Upper lobe of left lung (tissue), 6 donors: ENCODE results near the gene FDX2. TPM values are rescaled to one million over a fixed set of nuclear protein-coding genes. Genes with fewer than 3 reads are reported as not detected.

Source experiments
- ATAC-seq, 2 donors: fragments of 200-7000 bp; cut with Tn5 transposase; one replicate each; pipeline ENCODE4 v1.9.1; 2022; ENCODE audit warnings: mild to moderate bottlenecking in 2 of 2, moderate library complexity in 2 of 2; ENCODE audit not compliant: low FRiP score in 2 of 2
- DNase-seq, 2 donors: peaks; one replicate each; pipeline ENCODE4 v3.0.0-alpha.2; 2019 to 2020
- H3K27ac ChIP-seq, 4 donors: fragments of 200-600 bp; sonication (generic); one replicate each; pipeline ENCODE4 v1.5.1; 2016 to 2019
- H3K27me3 ChIP-seq, 4 donors: fragments of 200-600 bp; sonication (generic); one replicate each; pipeline ENCODE4 v1.5.1; 2017 to 2019
- H3K36me3 ChIP-seq, 4 donors: fragments of 200-600 bp; sonication (generic); one replicate each; pipeline ENCODE4 v1.5.1; 2016 to 2019
- H3K4me1 ChIP-seq, 4 donors: fragments of 200-600 bp; sonication (generic); one replicate each; pipeline ENCODE4 v1.5.1; 2018 to 2019
- H3K4me3 ChIP-seq, 4 donors: fragments of 200-600 bp; sonication (generic); one replicate each; pipeline ENCODE4 v1.5.1; 2017 to 2019; ENCODE audit warnings: mild to moderate bottlenecking in 2 of 4, moderate library complexity in 1 of 4
- H3K9me3 ChIP-seq, 4 donors: fragments of 200-600 bp; sonication (generic); one replicate each; pipeline ENCODE4 v1.5.1; 2018 to 2019
- CTCF ChIP-seq, 6 experiments: fragments of 450-650 bp in 4 of 6; fragments of 200-600 bp in 2 of 6; sonication (generic) in 2 of 6; IDR thresholded peaks; one replicate each; pipeline ENCODE4 v1.5.1; 2016 to 2019; ENCODE audit warnings: antibody characterized with exemption in 6 of 6
- EP300 ChIP-seq, 4 donors: sonication (generic); formaldehyde crosslinking; IDR thresholded peaks; one replicate each; pipeline ENCODE4 v1.5.1; 2017; ENCODE audit warnings: antibody characterized with exemption in 4 of 4, control low read depth in 2 of 4
- POLR2A ChIP-seq, 4 donors: fragments of 450-650 bp; IDR thresholded peaks; one replicate each; pipeline ENCODE4 v1.5.1; 2016 to 2017; ENCODE audit warnings: antibody characterized with exemption in 4 of 4, mild to moderate bottlenecking in 2 of 4
- POLR2AphosphoS5 ChIP-seq, 2 donors: sonication (generic); formaldehyde crosslinking; IDR thresholded peaks; one replicate each; pipeline ENCODE4 v1.5.1; 2017; ENCODE audit warnings: antibody characterized with exemption in 2 of 2
- WGBS, 2 donors: methylation state at CpG; one replicate each; pipeline ENCODE4 v1.1.5; 2017 to 2018; 5-methylcytosine and 5-hydroxymethylcytosine counted together
- total RNA-seq, 6 donors: library from RNA; depleted of rRNA in 4 of 6; stranded (reverse); fragments of >200 nt in 4 of 6; gene quantifications; one replicate each; pipeline versions ENCODE4 v1.1.0 to v1.2.1, GENCODE V29; 2016 to 2021
- donor health status: DM: no; HTN: no; CAD: no; lungs with moderate emphysema.
- donor health status: DM: no; HTN: yes; CAD: no; lungs with severe emphysema.

Gene FDX2
- total RNA-seq, 6 donors from 2014 or later = 16.6 to 27.5 (median 26.0) TPM

- Histone ChIP-seq H3K4me3 (no peak overlapping the region), H3K27ac (no peak overlapping the region), H3K4me1 (peaks cover 9 to 20% (median 16%) of the 10 kb centered on the region in 4 donors), H3K27me3 (no peaks in the 10 kb centered on the region), H3K36me3 (peaks cover 21 to 62% (median 53%) of the 10 kb centered on the region in 4 donors), H3K9me3 (no peaks in the 10 kb centered on the region)
- WGBS, 2 donors = 83 to 88% methylated on average over 18 to 19 of the region's 29 CpGs
- TF ChIP-seq POLR2AphosphoS5 (IDR thresholded peaks at IDR 0.05) (no peak), POLR2A (IDR thresholded peaks at IDR 0.05) (no peak), CTCF (IDR thresholded peaks at IDR 0.05) (no peak), EP300 (IDR thresholded peaks at IDR 0.05) (no peak)
- ATAC-seq = no peak
- DNase-seq = peak in 1 of 2 donors; percentile 73
Measured at GRCh38 chr19:10317045-10317856, 1.4 kb upstream of the FDX2 start.

GRCh38 chr19:10316229-10317044 is 622 bp upstream of the FDX2 start:
- H3K36me3 ChIP-seq = peaks cover 17 to 54% (median 45%) of the 10 kb centered on the region in 4 donors
- peak overlapping the region in 3 of 4 donors; percentile 84 to 90 (median 87) for H3K4me3 ChIP-seq
- no peak for TF ChIP-seq POLR2AphosphoS5 (IDR thresholded peaks at IDR 0.05)
- no peak for TF ChIP-seq POLR2A (IDR thresholded peaks at IDR 0.05)
- no peak for TF ChIP-seq CTCF (IDR thresholded peaks at IDR 0.05)
- H3K27me3 ChIP-seq = no peaks in the 10 kb centered on the region
- no peak for ATAC-seq
- peaks cover 9 to 20% (median 16%) of the 10 kb centered on the region in 4 donors for H3K4me1 ChIP-seq
- DNase-seq = no peak
- no peaks in the 10 kb centered on the region for H3K9me3 ChIP-seq
- peak overlapping the region in 3 of 4 donors; percentile 10 to 78 (median 50) for H3K27ac ChIP-seq
- WGBS, 2 donors = 73 to 76% methylated on average over 11 to 19 of the region's 19 CpGs

- H3K27me3 ChIP-seq = no peaks in the 10 kb centered on the region
- H3K9me3 ChIP-seq = no peaks in the 10 kb centered on the region
- no peak for TF ChIP-seq EP300 (IDR thresholded peaks at IDR 0.05)
- TF ChIP-seq POLR2A (IDR thresholded peaks at IDR 0.05) = no peak
- TF ChIP-seq CTCF (IDR thresholded peaks at IDR 0.05) = no peak
- no peak for TF ChIP-seq POLR2AphosphoS5 (IDR thresholded peaks at IDR 0.05)
- peak in 1 of 2 donors; percentile 58 for DNase-seq
- no peak within 1 kb of the TSS for H3K27ac ChIP-seq
- H3K36me3 ChIP-seq = peaks cover 0 to 19% (median 7%) of the 10 kb centered on the region in 4 donors
- WGBS, 2 donors = 93% methylated on average over 22 to 24 of the region's 24 CpGs
- no peak for ATAC-seq
- peaks cover 0 to 2% (median under 1%) of the 10 kb centered on the region in 4 donors for H3K4me1 ChIP-seq
- no peak within 1 kb of the TSS for H3K4me3 ChIP-seq
Measured at GRCh38 chr19:10309423-10309822, 6.4 kb downstream of the FDX2 start, which contains the start of gene ZGLP1. Gene ZGLP1 (minus strand): TSS chr19:10309815.

- no peaks in the 10 kb centered on the region for H3K4me1 ChIP-seq
- TF ChIP-seq EP300 (IDR thresholded peaks at IDR 0.05) = no peak
- TF ChIP-seq POLR2A (IDR thresholded peaks at IDR 0.05) = no peak
- no peak for TF ChIP-seq CTCF (IDR thresholded peaks at IDR 0.05)
- TF ChIP-seq POLR2AphosphoS5 (IDR thresholded peaks at IDR 0.05) = no peak
- DNase-seq (no peak), ATAC-seq (no peak)
- H3K4me3 ChIP-seq = no peak overlapping the region
- H3K27ac ChIP-seq = no peak overlapping the region
- no peaks in the 10 kb centered on the region for H3K9me3 ChIP-seq
- 92 to 93% methylated on average over 5 of the region's 5 CpGs for WGBS, 2 donors
- no peaks in the 10 kb centered on the region for H3K27me3 ChIP-seq
- peaks cover 0 to 16% (median 8%) of the 10 kb centered on the region in 4 donors for H3K36me3 ChIP-seq
Measured at GRCh38 chr19:10306327-10306726, 9.5 kb downstream of the FDX2 start.
